ENCODE results near the gene C6orf120. TPM values are rescaled to one million over a fixed set of nuclear protein-coding genes. Genes with fewer than 3 reads are reported as not detected.

C6orf120 gene
- total RNA-seq, 1 experiment from 2014 or later, result 31.5 TPM

DNA sequence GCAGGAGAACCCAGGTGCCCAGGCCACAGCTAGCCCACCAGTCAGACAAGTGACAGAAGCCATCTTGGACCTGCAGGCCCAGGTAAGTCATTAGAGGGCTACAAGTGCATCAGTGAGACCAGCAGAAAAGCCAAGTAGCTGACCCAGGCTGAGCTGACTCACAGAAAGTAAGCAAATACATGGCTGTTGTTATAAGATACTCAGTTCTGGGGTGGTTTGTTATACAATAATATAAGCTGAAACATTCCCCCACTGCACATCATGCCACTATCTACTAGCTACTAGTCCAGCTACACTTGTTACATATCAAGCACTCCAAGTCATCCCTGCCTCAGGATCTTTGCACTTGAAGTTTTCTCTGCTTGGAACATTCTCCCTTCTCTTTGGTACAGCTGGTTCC is 39.4 kb downstream of the C6orf120 start:
- no TSS peak for BruUV-seq (replicated peaks)

DNA sequence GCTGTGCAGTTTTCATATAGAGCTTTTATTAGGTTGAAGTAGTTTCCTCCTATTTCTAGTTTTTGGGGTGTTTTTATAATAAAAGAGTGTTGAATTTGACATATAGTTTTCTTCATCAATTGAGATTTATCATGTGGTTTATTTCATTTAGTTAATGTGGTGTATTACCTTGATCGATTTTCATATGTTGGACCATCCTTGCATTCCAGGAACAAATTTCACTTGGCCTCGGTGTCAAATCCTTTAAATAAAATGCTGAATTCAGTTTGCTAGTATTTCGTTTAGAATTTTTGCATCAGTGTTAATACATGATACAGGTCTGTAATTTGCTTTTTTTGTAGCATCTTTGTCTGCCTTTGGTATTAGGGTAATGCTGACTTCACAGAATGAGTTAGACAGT is 43.5 kb downstream of the C6orf120 start:
- no peak overlapping the region for H3K27ac ChIP-seq (ENCODE audit: low read length)
- H3K4me3 ChIP-seq (ENCODE audit: low read depth in 2 of 2, low read length in 2 of 2), result no peak overlapping the region
- no peaks in the 10 kb centered on the region for H3K36me3 ChIP-seq (ENCODE audit: control insufficient read depth, insufficient read depth, low read length)
- H3K9me3 ChIP-seq (ENCODE audit: control insufficient read depth, insufficient read depth, low read depth, low read length), result no peaks in the 10 kb centered on the region
- intact Hi-C loops (cut with micrococcal nuclease; ENCODE audit: unreplicated experiment), result no loop called here
- in situ Hi-C loops (cut with HindIII; ENCODE audit: low pct_unique_long_range_greater_than_20kb, low sequenced_read_pairs), result no loop called here
- ChIA-PET POLR2A (no interaction called here), CTCF (no interaction called here)
- DNase-seq (ENCODE audit: low read depth, low spot score) (no peak), ATAC-seq (no peak)
- H3K4me1 ChIP-seq (ENCODE audit: control insufficient read depth, insufficient read depth, low read length), result peaks cover 6% of the 10 kb centered on the region
- no peaks in the 10 kb centered on the region for H3K27me3 ChIP-seq (ENCODE audit: control insufficient read depth, insufficient read depth, low read length)
- TF ChIP-seq TCF7L2 (IDR thresholded peaks at IDR 0.05; ENCODE audit: low read depth, low read length), result no peak
- TF ChIP-seq, protein P1, sequence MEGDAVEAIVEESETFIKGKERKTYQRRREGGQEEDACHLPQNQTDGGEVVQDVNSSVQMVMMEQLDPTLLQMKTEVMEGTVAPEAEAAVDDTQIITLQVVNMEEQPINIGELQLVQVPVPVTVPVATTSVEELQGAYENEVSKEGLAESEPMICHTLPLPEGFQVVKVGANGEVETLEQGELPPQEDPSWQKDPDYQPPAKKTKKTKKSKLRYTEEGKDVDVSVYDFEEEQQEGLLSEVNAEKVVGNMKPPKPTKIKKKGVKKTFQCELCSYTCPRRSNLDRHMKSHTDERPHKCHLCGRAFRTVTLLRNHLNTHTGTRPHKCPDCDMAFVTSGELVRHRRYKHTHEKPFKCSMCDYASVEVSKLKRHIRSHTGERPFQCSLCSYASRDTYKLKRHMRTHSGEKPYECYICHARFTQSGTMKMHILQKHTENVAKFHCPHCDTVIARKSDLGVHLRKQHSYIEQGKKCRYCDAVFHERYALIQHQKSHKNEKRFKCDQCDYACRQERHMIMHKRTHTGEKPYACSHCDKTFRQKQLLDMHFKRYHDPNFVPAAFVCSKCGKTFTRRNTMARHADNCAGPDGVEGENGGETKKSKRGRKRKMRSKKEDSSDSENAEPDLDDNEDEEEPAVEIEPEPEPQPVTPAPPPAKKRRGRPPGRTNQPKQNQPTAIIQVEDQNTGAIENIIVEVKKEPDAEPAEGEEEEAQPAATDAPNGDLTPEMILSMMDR (IDR thresholded peaks at IDR 0.05), result no peak
- TF ChIP-seq, protein P2, sequence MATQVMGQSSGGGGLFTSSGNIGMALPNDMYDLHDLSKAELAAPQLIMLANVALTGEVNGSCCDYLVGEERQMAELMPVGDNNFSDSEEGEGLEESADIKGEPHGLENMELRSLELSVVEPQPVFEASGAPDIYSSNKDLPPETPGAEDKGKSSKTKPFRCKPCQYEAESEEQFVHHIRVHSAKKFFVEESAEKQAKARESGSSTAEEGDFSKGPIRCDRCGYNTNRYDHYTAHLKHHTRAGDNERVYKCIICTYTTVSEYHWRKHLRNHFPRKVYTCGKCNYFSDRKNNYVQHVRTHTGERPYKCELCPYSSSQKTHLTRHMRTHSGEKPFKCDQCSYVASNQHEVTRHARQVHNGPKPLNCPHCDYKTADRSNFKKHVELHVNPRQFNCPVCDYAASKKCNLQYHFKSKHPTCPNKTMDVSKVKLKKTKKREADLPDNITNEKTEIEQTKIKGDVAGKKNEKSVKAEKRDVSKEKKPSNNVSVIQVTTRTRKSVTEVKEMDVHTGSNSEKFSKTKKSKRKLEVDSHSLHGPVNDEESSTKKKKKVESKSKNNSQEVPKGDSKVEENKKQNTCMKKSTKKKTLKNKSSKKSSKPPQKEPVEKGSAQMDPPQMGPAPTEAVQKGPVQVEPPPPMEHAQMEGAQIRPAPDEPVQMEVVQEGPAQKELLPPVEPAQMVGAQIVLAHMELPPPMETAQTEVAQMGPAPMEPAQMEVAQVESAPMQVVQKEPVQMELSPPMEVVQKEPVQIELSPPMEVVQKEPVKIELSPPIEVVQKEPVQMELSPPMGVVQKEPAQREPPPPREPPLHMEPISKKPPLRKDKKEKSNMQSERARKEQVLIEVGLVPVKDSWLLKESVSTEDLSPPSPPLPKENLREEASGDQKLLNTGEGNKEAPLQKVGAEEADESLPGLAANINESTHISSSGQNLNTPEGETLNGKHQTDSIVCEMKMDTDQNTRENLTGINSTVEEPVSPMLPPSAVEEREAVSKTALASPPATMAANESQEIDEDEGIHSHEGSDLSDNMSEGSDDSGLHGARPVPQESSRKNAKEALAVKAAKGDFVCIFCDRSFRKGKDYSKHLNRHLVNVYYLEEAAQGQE (IDR thresholded peaks at IDR 0.05; ENCODE audit: insufficient read depth in 1 of 2, low read depth in 2 of 2, low read length in 1 of 2), result no peak
- TF ChIP-seq POLR2AphosphoS5 (IDR thresholded peaks at IDR 0.05; ENCODE audit: low read depth, low read length), result no peak
- TF ChIP-seq SIN3A (IDR thresholded peaks at IDR 0.05; ENCODE audit: borderline replicate concordance, insufficient read depth, low read depth, low read length), result no peak
- no TSS peak for BruUV-seq (replicated peaks)

More for the DNA sequence above, 39.4 kb downstream of the C6orf120 start:
- Histone ChIP-seq H3K4me1 (ENCODE audit: control insufficient read depth, insufficient read depth, low read length) (no peaks in the 10 kb centered on the region), H3K4me3 (ENCODE audit: low read depth in 2 of 2, low read length in 2 of 2) (no peak overlapping the region), H3K27ac (ENCODE audit: low read length) (no peak overlapping the region), H3K36me3 (ENCODE audit: control insufficient read depth, insufficient read depth, low read length) (no peaks in the 10 kb centered on the region), H3K27me3 (ENCODE audit: control insufficient read depth, insufficient read depth, low read length) (no peaks in the 10 kb centered on the region), H3K9me3 (ENCODE audit: control insufficient read depth, insufficient read depth, low read depth, low read length) (no peaks in the 10 kb centered on the region)
- intact Hi-C loops (cut with micrococcal nuclease; ENCODE audit: unreplicated experiment) (no loop called here), in situ Hi-C loops (cut with HindIII; ENCODE audit: low pct_unique_long_range_greater_than_20kb, low sequenced_read_pairs) (no loop called here)
- TF ChIP-seq, protein P1 (IDR thresholded peaks at IDR 0.05), result no peak
- TF ChIP-seq TCF7L2 (IDR thresholded peaks at IDR 0.05; ENCODE audit: low read depth, low read length) (no peak), SIN3A (IDR thresholded peaks at IDR 0.05; ENCODE audit: borderline replicate concordance, insufficient read depth, low read depth, low read length) (no peak)
- DNase-seq (ENCODE audit: low read depth, low spot score) (no peak), ATAC-seq (no peak; the same call in 1 of the 2 replicates)
- CTCF ChIA-PET, result no interaction called here
- POLR2A ChIA-PET, result interaction anchor here (0.6 kb wide), 1 partner anchor 564 kb away, joined by 3 read pairs; no protein-coding TSS in a partner anchor

Measured in Panc1 (cell line).